BE2C (cell line): Measurements from ENCODE around the gene SRRM1.
"Not testable (repeated sequence)": the region's sequence is repeated elsewhere in the genome, so short reads cannot be mapped to it uniquely, and the experiment has no call there.

Experiments
- DNase-seq: peaks from one replicate; pipeline ENCODE4 v3.0.0-alpha.2; 2020
- H3K27me3 ChIP-seq: fragments of 250-450 bp; sonication (Bioruptor Pico); 2 replicates; pipeline ENCODE4 v1.5.1; 2020; ENCODE audit warnings: mild to moderate bottlenecking
- H3K36me3 ChIP-seq: fragments of 250-450 bp; sonication (Bioruptor Pico); 2 replicates; pipeline ENCODE4 v1.5.1; 2020; ENCODE audit warnings: mild to moderate bottlenecking
- H3K4me1 ChIP-seq: fragments of 250-450 bp; sonication (Bioruptor Pico); 2 replicates; pipeline ENCODE4 v1.5.1; 2020
- H3K4me3 ChIP-seq: 2 replicates; pipeline ENCODE4 v1.5.1; 2011; ENCODE audit warnings: low read depth, low read length
- H3K9me3 ChIP-seq: fragments of 250-450 bp; sonication (Bioruptor Pico); 2 replicates; pipeline ENCODE4 v1.5.1; 2020
- TF ChIP-seq, protein P1 (sequence below): IDR thresholded peaks from 2 replicates; pipeline ENCODE4 v1.5.1; 2012; ENCODE audit warnings: mild to moderate bottlenecking, low read depth, low read length

The SRRM1 gene

DNA sequence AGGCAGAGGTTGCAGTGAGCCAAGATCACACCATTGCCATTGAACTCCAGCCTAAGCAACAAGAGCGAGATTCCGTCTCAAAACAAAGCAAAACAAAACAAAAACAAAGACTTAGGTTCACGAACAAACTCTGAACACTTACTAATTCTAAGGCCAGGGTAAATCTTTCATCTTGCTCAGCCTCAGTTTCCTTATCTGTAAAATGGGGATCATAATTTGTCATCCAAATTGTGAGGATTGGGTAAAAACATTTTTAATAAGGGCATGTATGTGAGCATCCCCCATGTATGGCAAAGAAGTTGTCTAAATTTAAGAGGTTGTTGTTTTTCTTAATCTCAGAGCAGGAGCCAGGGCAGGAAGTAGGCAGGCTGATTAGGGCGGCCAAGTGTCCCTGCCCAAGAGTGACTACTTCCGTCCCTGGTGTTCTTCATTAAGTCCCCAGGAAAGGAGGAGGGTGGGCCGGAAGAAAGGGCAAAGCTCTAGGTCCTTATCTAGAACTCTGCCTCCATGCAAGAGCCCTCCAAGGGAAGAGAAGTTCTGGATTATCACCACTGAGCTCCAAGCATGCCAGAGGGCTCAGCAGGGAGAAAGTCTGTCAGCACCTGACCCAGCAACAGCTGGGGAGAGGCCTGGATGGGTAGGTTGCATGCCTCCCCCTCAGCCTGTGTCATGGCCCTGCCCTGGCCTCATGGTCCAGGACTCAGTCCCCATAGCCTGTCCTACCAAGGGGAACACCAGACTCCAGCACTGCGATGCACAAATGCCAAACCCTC is 52.3 kb downstream of the SRRM1 start:
- DNase-seq, result no peak
- Histone ChIP-seq H3K36me3 (no peaks in the 10 kb centered on the region), H3K4me3 (no peak overlapping the region), H3K4me1 (no peaks in the 10 kb centered on the region), H3K27me3 (no peaks in the 10 kb centered on the region), H3K9me3 (no peaks in the 10 kb centered on the region)
- TF ChIP-seq, protein P1, sequence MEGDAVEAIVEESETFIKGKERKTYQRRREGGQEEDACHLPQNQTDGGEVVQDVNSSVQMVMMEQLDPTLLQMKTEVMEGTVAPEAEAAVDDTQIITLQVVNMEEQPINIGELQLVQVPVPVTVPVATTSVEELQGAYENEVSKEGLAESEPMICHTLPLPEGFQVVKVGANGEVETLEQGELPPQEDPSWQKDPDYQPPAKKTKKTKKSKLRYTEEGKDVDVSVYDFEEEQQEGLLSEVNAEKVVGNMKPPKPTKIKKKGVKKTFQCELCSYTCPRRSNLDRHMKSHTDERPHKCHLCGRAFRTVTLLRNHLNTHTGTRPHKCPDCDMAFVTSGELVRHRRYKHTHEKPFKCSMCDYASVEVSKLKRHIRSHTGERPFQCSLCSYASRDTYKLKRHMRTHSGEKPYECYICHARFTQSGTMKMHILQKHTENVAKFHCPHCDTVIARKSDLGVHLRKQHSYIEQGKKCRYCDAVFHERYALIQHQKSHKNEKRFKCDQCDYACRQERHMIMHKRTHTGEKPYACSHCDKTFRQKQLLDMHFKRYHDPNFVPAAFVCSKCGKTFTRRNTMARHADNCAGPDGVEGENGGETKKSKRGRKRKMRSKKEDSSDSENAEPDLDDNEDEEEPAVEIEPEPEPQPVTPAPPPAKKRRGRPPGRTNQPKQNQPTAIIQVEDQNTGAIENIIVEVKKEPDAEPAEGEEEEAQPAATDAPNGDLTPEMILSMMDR, result no peak

DNA sequence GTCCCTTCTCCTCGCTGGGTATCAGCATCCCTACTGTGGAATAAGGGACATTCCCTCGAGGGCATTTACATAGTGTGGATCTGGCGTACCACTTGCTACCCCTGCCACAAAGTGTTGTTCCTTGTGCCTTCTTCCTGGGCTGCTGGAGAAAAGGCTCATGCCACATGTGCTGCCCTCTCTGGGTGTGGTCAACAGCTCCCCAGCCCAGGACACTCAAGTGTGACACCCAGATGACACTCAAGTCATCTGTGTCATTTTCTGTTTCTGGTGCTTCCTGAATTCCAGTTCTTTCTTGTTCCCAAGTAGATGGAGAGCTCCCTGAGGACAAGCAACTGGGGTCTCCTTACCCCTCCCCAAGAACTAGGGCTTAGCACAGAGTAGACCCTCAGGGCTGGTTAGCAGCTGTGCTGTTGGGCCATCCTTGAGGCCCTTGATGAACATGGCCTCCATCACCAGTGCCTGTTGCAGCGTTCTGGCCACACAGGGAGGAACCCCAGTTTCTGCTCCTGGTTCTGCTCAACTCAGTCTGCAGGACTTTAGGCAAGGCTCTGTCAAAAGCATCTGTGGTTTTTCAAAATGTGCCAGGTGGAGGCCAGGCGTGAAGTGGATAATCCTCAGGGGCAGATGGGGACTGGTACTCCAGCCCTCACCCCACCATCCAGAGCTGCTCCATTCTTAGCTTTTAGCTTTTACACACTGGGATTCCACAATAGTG is 53.1 kb downstream of the SRRM1 start:
- Histone ChIP-seq H3K4me3 (no peak overlapping the region), H3K4me1 (no peaks in the 10 kb centered on the region), H3K27me3 (no peaks in the 10 kb centered on the region), H3K36me3 (no peaks in the 10 kb centered on the region), H3K9me3 (no peaks in the 10 kb centered on the region)
- TF ChIP-seq, protein P1, result no peak
- no peak for DNase-seq

DNA sequence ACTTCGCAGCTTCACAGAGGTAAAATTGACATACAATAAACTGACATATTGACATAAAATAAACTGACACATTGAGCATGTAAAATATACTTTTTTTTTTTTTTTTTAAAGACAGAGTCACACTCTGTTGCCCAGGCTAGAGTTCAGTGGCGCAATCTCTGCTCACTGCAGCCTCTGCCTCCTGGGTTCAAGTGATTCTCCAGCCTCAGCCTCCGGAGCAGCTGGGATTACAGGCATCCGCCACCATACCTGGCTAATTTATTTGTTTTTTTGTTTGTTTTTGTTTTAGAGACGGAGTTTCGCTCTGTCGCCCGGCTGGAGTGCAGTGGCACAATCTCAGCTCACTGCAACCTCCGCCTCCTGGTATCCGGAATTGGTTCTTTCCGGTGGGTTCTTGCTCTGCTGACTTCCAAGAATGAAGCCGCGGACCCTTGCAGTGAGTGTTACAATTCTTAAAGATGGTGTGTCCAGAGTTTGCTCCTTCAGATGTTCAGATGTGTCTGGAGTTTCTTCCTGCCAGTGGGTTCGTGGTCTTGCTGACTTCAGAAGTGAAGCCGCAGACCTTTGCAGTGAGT is 53.7 kb downstream of the SRRM1 start:
- H3K4me1 ChIP-seq, result no peaks in the 10 kb centered on the region
- TF ChIP-seq, protein P1, result no peak
- no peak for DNase-seq
- no peak overlapping the region for H3K4me3 ChIP-seq
- no peaks in the 10 kb centered on the region for H3K27me3 ChIP-seq
- H3K36me3 ChIP-seq, result no peaks in the 10 kb centered on the region
- H3K9me3 ChIP-seq, result no peaks in the 10 kb centered on the region

DNA sequence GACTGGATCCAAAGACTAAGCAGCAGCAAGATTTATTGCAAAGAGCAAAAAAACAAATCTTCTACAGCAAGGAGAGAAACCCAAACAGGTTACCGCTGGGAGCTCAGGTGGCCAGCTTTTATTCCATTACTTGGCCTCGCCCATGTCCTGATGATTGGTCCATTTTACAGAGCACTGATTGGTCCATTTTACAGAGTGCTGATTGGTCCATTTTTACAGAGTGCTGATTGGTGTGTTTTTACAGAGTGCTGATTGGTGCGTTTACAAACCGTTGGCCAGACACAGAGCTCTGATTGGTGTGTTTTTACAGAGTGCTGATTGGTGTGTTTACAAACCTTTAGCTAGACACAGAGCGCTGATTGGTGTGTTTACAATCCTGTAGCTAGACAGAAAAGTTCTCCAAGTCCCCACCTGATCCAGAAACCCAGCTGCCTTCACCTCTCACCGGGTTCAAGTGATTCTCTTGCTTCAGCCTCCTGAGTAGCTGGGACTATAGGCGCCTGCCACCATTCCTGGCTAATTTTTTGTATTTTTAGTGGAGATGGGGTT is 54.4 kb downstream of the SRRM1 start:
- DNase-seq, H3K4me1 ChIP-seq, H3K4me3 ChIP-seq: not testable (repeated sequence)

DNA sequence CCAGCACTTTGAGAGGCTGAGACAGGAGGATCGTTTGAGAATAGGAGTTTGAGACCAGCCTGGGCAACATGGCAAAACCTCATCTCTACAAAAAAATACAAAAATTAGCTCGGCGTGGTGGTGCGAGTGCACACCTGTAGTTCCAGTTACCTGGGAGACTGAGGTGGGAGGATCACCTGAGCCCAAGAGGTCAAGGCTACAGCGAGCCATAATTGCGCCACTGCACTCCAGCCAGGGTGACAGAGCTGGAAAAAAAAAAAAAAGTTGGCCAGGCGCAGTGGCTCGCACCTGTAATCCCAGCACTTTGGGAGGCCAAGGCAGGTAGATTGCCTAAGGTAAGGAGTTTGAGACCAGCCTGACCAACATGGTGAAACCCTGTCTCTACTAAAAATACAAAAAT is 55.2 kb downstream of the SRRM1 start:
- not testable (repeated sequence) for H3K4me1 ChIP-seq, H3K36me3 ChIP-seq, H3K4me3 ChIP-seq, DNase-seq, H3K27me3 ChIP-seq, H3K9me3 ChIP-seq

More for the DNA sequence above, 54.4 kb downstream of the SRRM1 start:
- not testable (repeated sequence) for H3K9me3 ChIP-seq, H3K36me3 ChIP-seq, H3K27me3 ChIP-seq

DNA sequence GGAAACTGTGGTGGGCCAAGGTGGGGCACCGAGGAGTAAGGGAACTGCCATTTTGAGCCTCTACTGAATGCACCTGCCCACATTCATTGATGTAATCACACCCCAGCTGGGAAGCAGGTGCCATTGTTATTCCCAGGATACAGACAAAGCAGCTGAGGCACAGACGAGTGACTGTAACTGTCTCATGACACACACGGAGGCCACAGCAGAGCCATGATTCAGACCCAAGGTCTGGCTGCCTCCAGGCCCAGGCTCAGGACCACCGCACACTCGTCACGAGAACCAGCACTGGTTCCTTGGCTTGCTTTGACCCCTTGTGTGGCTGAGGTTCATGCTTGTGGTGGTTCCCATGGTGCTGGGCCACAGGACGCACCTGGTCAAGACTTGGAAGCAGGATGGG is 56.5 kb downstream of the SRRM1 start:
- H3K27me3 ChIP-seq, result no peaks in the 10 kb centered on the region
- H3K9me3 ChIP-seq, result no peaks in the 10 kb centered on the region
- TF ChIP-seq, protein P1, result no peak
- no peak for DNase-seq
- no peaks in the 10 kb centered on the region for H3K4me1 ChIP-seq
- H3K36me3 ChIP-seq, result no peaks in the 10 kb centered on the region
- no peak overlapping the region for H3K4me3 ChIP-seq
